HCT116 (cell line): ENCODE data around the gene CC2D2B. TPM values are rescaled to one million over a fixed set of nuclear protein-coding genes. Genes with fewer than 3 reads are reported as not detected.

Experiments
- ATAC-seq: fragments of 200-7000 bp; cut with Tn5 transposase; 2 replicates; pipeline ENCODE4 v1.9.1; 2020; ENCODE audit warnings: mild to moderate bottlenecking, moderate library complexity
- BruUV-seq: library from RNA; stranded (reverse); fragments of 400-500 nt; replicated peaks from 2 replicates; lab custom pipeline; 2021; lab: Mats Ljungman, UMichigan
- CTCF ChIA-PET: fragments of 300-600 bp; sonication (Branson Sonifier 250); formaldehyde crosslinking; loops from one replicate; lab custom pipeline; 2021; ENCODE audit warnings: antibody characterized with exemption; lab: Charles Lee
- POLR2A ChIA-PET: fragments of 300-600, 350-600 bp; sonication (Branson Sonifier 250); formaldehyde crosslinking; loops from one replicate; lab custom pipeline; 2021; ENCODE audit warnings: antibody characterized with exemption; lab: Charles Lee
- RAD21 ChIA-PET, 2 experiments: fragments of 300-600 bp; sonication (Branson Sonifier 250); formaldehyde crosslinking; loops; one replicate each; lab custom pipeline; 2023; ENCODE audit warnings: low total read pairs in 2 of 2; ENCODE audit not compliant: uncharacterized antibody in 2 of 2, unreplicated experiment in 2 of 2, low non-redundant PET in 1 of 2; lab: Charles Lee
- DNase-seq: peaks from one replicate; pipeline ENCODE4 v3.0.0-alpha.2; 2010; ENCODE audit warnings: low read depth, low spot score
- H2AFZ ChIP-seq: fragments of 200-600 bp; shearing (Covaris generic), sonication (generic); 2 replicates; pipeline ENCODE4 v1.6.1; 2017; ENCODE audit warnings: low read depth, mixed run types, mixed read lengths, antibody characterized with exemption, low read length; ENCODE audit not compliant: poor library complexity, severe bottlenecking
- H3K27ac ChIP-seq: 2 replicates; pipeline ENCODE4 v1.5.1; 2012; ENCODE audit warnings: low read depth, low read length
- H3K27me3 ChIP-seq: fragments of 200-600 bp; sonication (generic); 2 replicates; pipeline ENCODE4 v1.6.1; 2016; ENCODE audit warnings: mixed run types, low read length, mixed read lengths; ENCODE audit not compliant: insufficient read depth
- H3K36me3 ChIP-seq, 2 experiments: fragments of 200-500 bp in 1 of 2; fragments of 200-600 bp in 1 of 2; sonication (Bioruptor generic) in 1 of 2; sonication (generic) in 1 of 2; 2 replicates each; pipeline versions ENCODE4 v1.5.1 to v1.6.1; 2014 to 2016; ENCODE audit warnings: low read length in 2 of 2, inconsistent platforms in 1 of 2, mixed read lengths in 1 of 2, mixed run types in 1 of 2; ENCODE audit not compliant: insufficient read depth in 2 of 2, control insufficient read depth in 1 of 2
- H3K4me1 ChIP-seq, 2 experiments: fragments of 200-600 bp in 1 of 2; sonication (generic) in 1 of 2; 2 replicates each; pipeline versions ENCODE4 v1.5.1 to v1.6.1; 2012 to 2017; ENCODE audit warnings: low read length in 2 of 2, inconsistent platforms in 1 of 2, mild to moderate bottlenecking in 1 of 2, mixed read lengths in 1 of 2, mixed run types in 1 of 2, moderate library complexity in 1 of 2; ENCODE audit not compliant: insufficient read depth in 2 of 2, control insufficient read depth in 1 of 2
- H3K4me2 ChIP-seq: fragments of 200-600 bp; sonication (generic); 2 replicates; pipeline ENCODE4 v1.6.1; 2017; ENCODE audit warnings: mixed run types, low read length, mixed read lengths
- H3K4me3 ChIP-seq, 2 experiments: fragments of 200-600 bp in 1 of 2; sonication (generic) in 1 of 2; replicated peaks in 1 of 2; 2 replicates each; pipeline ENCODE4 v1.5.1; 2011 to 2016; ENCODE audit warnings: low read length in 2 of 2, control low read depth in 1 of 2, low read depth in 1 of 2, mild to moderate bottlenecking in 1 of 2, mixed read lengths in 1 of 2, mixed run types in 1 of 2
- H3K79me2 ChIP-seq: fragments of 200-600 bp; sonication (generic); 2 replicates; pipeline ENCODE4 v1.6.1; 2017; ENCODE audit warnings: mild to moderate bottlenecking, mixed run types, low read length, moderate library complexity, mixed read lengths; ENCODE audit not compliant: insufficient read depth
- H3K9ac ChIP-seq: fragments of 200-600 bp; sonication (generic); 2 replicates; pipeline ENCODE4 v1.6.1; 2016; ENCODE audit warnings: low read length, mixed read lengths
- H3K9me2 ChIP-seq: fragments of 200-600 bp; sonication (generic), shearing (Covaris generic); 2 replicates; pipeline ENCODE4 v1.6.1; 2017; ENCODE audit warnings: mixed run types, mild to moderate bottlenecking, moderate library complexity; ENCODE audit not compliant: insufficient read depth
- H3K9me3 ChIP-seq, 2 experiments: fragments of 200-500 bp in 1 of 2; fragments of 200-600 bp in 1 of 2; sonication (Bioruptor generic) in 1 of 2; sonication (generic) in 1 of 2; 2 replicates each; pipeline ENCODE4 v1.6.1; 2014 to 2017; ENCODE audit warnings: low read length in 2 of 2, mixed read lengths in 2 of 2, inconsistent platforms in 1 of 2, low read depth in 1 of 2, mild to moderate bottlenecking in 1 of 2, mixed run types in 1 of 2, moderate library complexity in 1 of 2; ENCODE audit not compliant: control insufficient read depth in 1 of 2, insufficient read depth in 1 of 2
- H4K20me1 ChIP-seq: fragments of 200-600 bp; sonication (generic), shearing (Covaris generic); 2 replicates; pipeline ENCODE4 v1.6.1; 2017; ENCODE audit warnings: mixed run types, mild to moderate bottlenecking, moderate library complexity; ENCODE audit not compliant: insufficient read depth
- ATF3 ChIP-seq: IDR thresholded peaks from 2 replicates; pipeline ENCODE4 v1.6.1; 2012
- CBX3 ChIP-seq: IDR thresholded peaks from 2 replicates; pipeline ENCODE4 v1.6.1; 2012; ENCODE audit warnings: low read depth
- CEBPB ChIP-seq: IDR thresholded peaks from 2 replicates; pipeline ENCODE4 v1.6.1; 2012; ENCODE audit warnings: low read depth
- CTCF ChIP-seq, 3 experiments: fragments of 200-600 bp in 1 of 3; sonication (generic) in 1 of 3; IDR thresholded peaks in 2 of 3; conservative IDR thresholded peaks in 1 of 3; 2 replicates each; pipeline ENCODE4 v1.5.1; 2012 to 2017; ENCODE audit warnings: low read depth in 2 of 3, low read length in 2 of 3, antibody characterized with exemption in 1 of 3, borderline replicate concordance in 1 of 3, control low read depth in 1 of 3, mild to moderate bottlenecking in 1 of 3, mixed read lengths in 1 of 3, mixed run types in 1 of 3, moderate library complexity in 1 of 3; ENCODE audit not compliant: insufficient read depth in 1 of 3
- EGR1 ChIP-seq: IDR thresholded peaks from 2 replicates; pipeline ENCODE4 v1.6.1; 2012; ENCODE audit warnings: low read depth
- ELF1 ChIP-seq: IDR thresholded peaks from 2 replicates; pipeline ENCODE4 v1.6.1; 2012; ENCODE audit warnings: low read depth, borderline replicate concordance
- EZH2 ChIP-seq: fragments of 200-600 bp; sonication (generic); IDR thresholded peaks from 2 replicates; pipeline ENCODE4 v1.6.1; 2017; ENCODE audit warnings: antibody characterized with exemption, mixed run types
- EZH2phosphoT487 ChIP-seq: fragments of 200-600 bp; IDR thresholded peaks from 2 replicates; pipeline ENCODE4 v1.6.1; 2018; ENCODE audit warnings: antibody characterized with exemption, borderline replicate concordance
- FOSL1 ChIP-seq: IDR thresholded peaks from 2 replicates; pipeline ENCODE4 v1.6.1; 2012; ENCODE audit warnings: low read depth
- POLR2A ChIP-seq: IDR thresholded peaks from 2 replicates; pipeline ENCODE4 v1.7.0; 2011; ENCODE audit warnings: borderline replicate concordance; ENCODE audit not compliant: insufficient read depth, insufficient read length; ENCODE audit errors: extremely low read depth
- POLR2AphosphoS5 ChIP-seq: IDR thresholded peaks from 2 replicates; pipeline ENCODE4 v1.6.1; 2011; ENCODE audit warnings: mild to moderate bottlenecking, low read depth, low read length, moderate library complexity
- SIN3A ChIP-seq: IDR thresholded peaks from 2 replicates; pipeline ENCODE4 v1.6.1; 2012; ENCODE audit warnings: low read depth
- SRF ChIP-seq: IDR thresholded peaks from 2 replicates; pipeline ENCODE4 v1.6.1; 2012; ENCODE audit warnings: low read depth
- ZBTB33 ChIP-seq: IDR thresholded peaks from 2 replicates; pipeline ENCODE4 v1.6.1; 2011; ENCODE audit warnings: mild to moderate bottlenecking, low read length, moderate library complexity; ENCODE audit not compliant: insufficient replicate concordance; ENCODE audit errors: extremely low read depth
- ZFX ChIP-seq: fragments of 450-650 bp; IDR thresholded peaks from 2 replicates; pipeline ENCODE4 v1.6.1; 2017
- ZNF274 ChIP-seq: fragments of 200-500 bp; sonication (Bioruptor generic); IDR thresholded peaks from 2 replicates; pipeline ENCODE4 v1.6.1; 2014; ENCODE audit warnings: mild to moderate bottlenecking, low read depth, low read length, inconsistent platforms
- intact Hi-C: fragments of 100-400 bp; cut with micrococcal nuclease; formaldehyde crosslinking; loops from 2 replicates; pipeline ENCODE4 v1.10.0; 2022
- total RNA-seq: library from RNA; stranded (reverse); gene quantifications from one replicate; pipeline ENCODE4 v1.2.1, GENCODE V29; 2021; ENCODE audit not compliant: unreplicated experiment
- TF ChIP-seq, protein P1 (sequence below): IDR thresholded peaks from 2 replicates; pipeline ENCODE4 v1.6.1; 2012
- TF ChIP-seq, protein P2 (sequence below): IDR thresholded peaks from 2 replicates; pipeline ENCODE4 v1.6.1; 2012; ENCODE audit warnings: low read depth

CC2D2B gene
- total RNA-seq, 1 experiment from 2014 or later = 0.20 TPM

- ChIA-PET POLR2A (no interaction called here), RAD21 (no interaction called here), CTCF (no interaction called here)
- no peak overlapping the region for H2AFZ ChIP-seq
- H3K9ac ChIP-seq = no peak overlapping the region
- no peak overlapping the region for H3K4me3 ChIP-seq
- H3K79me2 ChIP-seq = no peaks in the 10 kb centered on the region
- no peaks in the 10 kb centered on the region for H3K9me3 ChIP-seq
- DNase-seq (no peak), ATAC-seq (no peak)
- H3K27me3 ChIP-seq = no peaks in the 10 kb centered on the region
- BruUV-seq = no TSS peak
- no peaks in the 10 kb centered on the region for H4K20me1 ChIP-seq
- TF ChIP-seq EGR1 (no peak), ELF1 (no peak), ZBTB33 (no peak), POLR2AphosphoS5 (no peak), ATF3 (no peak), FOSL1 (no peak), EZH2phosphoT487 (no peak), CTCF (IDR thresholded peaks at IDR 0.05 in 2 of 3, conservative IDR thresholded peaks at IDR 0.05 in 1 of 3; ENCODE audit: borderline replicate concordance in 1 of 3, insufficient read depth in 1 of 3, low read depth in 2 of 3, low read length in 2 of 3) (no peak), CEBPB (no peak), SIN3A (no peak), SRF (no peak), ZNF274 (no peak), EZH2 (no peak), POLR2A (no peak), ZFX (no peak), CBX3 (no peak)
- TF ChIP-seq, protein P1, sequence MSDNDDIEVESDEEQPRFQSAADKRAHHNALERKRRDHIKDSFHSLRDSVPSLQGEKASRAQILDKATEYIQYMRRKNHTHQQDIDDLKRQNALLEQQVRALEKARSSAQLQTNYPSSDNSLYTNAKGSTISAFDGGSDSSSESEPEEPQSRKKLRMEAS = no peak
- TF ChIP-seq, protein P2, sequence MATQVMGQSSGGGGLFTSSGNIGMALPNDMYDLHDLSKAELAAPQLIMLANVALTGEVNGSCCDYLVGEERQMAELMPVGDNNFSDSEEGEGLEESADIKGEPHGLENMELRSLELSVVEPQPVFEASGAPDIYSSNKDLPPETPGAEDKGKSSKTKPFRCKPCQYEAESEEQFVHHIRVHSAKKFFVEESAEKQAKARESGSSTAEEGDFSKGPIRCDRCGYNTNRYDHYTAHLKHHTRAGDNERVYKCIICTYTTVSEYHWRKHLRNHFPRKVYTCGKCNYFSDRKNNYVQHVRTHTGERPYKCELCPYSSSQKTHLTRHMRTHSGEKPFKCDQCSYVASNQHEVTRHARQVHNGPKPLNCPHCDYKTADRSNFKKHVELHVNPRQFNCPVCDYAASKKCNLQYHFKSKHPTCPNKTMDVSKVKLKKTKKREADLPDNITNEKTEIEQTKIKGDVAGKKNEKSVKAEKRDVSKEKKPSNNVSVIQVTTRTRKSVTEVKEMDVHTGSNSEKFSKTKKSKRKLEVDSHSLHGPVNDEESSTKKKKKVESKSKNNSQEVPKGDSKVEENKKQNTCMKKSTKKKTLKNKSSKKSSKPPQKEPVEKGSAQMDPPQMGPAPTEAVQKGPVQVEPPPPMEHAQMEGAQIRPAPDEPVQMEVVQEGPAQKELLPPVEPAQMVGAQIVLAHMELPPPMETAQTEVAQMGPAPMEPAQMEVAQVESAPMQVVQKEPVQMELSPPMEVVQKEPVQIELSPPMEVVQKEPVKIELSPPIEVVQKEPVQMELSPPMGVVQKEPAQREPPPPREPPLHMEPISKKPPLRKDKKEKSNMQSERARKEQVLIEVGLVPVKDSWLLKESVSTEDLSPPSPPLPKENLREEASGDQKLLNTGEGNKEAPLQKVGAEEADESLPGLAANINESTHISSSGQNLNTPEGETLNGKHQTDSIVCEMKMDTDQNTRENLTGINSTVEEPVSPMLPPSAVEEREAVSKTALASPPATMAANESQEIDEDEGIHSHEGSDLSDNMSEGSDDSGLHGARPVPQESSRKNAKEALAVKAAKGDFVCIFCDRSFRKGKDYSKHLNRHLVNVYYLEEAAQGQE = no peak
- H3K4me2 ChIP-seq = no peak overlapping the region
- no peak overlapping the region for H3K27ac ChIP-seq
- H3K4me1 ChIP-seq = no peaks in the 10 kb centered on the region
- H3K36me3 ChIP-seq = no peaks in the 10 kb centered on the region
- no peaks in the 10 kb centered on the region for H3K9me2 ChIP-seq
- intact Hi-C loops = no loop called here
Measured at GRCh38 chr10:96082153-96082552, 174.4 kb downstream of the CC2D2B start.
